IPS-NIHi11 (cell line): Measurements from ENCODE around the gene CST9L.

ENCODE experiments used
- DNase-seq: peaks from one replicate; pipeline ENCODE4 v3.0.0; 2012; ENCODE audit warnings: mixed read lengths, low spot score

CST9L gene, protein sequence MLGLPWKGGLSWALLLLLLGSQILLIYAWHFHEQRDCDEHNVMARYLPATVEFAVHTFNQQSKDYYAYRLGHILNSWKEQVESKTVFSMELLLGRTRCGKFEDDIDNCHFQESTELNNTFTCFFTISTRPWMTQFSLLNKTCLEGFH

DNA sequence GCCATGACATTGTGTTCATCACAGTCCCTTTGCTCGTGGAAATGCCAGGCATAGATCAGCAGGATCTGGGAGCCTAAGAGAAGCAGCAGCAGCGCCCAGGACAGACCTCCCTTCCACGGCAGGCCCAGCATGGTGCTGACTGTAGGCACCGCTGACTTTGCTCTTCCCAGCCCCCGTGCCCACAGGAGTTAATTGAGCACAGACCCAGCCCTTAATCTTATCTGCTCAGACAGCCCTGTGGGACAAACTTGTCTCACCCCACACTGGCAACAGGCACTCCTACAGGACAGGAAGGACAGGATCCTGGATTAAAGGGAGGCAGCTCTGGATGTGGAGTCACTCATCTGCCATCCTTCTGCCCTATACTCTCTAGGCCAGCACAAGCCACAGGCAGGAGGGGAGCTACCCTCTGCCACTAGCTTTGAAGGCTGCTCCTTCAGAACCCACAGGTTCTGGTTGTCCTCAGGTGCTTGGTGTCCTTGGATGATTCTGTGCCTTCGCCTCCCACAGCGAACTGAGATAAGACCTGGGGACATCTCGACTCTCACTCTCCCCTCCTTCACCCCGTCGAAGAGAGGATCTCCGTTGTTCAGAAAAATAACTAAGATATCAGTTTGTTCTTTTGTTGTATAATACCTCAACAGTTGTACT lies at the start of gene CST9L:
Gene CST9L, minus strand, starts transcription at position 165 of the 651 bp plus-strand sequence. Its CDS starts 34 bp downstream, at position 131.
- no peak for DNase-seq

DNA sequence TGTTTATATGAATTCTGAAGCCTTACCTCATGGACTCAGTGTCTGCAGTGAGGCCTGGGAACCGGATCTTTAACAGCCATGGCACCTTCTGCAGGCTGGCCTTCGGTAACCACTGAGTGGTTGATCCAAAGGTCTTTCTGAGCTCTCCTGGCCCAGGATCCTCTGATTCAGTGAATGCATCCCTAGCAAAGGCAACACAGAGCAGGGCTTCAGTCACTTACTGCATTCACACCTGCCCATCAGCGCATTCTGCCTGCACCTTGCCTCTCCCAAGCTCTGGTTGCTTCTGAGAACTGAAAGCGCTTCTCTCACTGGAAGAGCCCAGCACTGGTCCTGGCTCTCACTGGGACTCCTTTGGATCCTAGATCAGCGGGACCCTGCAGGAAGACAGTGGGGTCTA lies 45.9 kb upstream of the CST9L start:
- DNase-seq = no peak

- DNase-seq = no peak
Measured at GRCh38 chr20:23613676-23614075, 45.4 kb upstream of the CST9L start.

DNA sequence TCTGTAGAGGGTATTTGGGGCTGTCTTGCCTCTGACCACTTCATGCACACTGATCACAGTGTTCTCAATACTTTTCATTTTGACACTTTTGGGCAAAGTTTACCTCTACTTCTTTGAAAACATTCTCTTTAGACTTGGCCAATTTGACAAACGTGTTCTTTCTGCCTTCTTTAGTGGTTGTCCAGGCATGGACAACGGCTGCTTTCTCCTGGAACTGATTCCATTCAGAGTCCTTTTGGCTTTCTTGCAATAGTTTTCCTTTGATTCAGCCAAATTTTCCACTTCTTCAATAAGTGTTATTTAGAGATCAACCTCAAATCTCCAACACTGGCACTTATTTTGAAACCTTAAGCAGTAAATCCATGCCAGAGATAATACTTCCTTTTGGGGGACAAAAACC lies 44.1 kb upstream of the CST9L start:
- DNase-seq = no peak

- no peak for DNase-seq
Measured at GRCh38 chr20:23609486-23610109, 41.3 kb upstream of the CST9L start.

DNA sequence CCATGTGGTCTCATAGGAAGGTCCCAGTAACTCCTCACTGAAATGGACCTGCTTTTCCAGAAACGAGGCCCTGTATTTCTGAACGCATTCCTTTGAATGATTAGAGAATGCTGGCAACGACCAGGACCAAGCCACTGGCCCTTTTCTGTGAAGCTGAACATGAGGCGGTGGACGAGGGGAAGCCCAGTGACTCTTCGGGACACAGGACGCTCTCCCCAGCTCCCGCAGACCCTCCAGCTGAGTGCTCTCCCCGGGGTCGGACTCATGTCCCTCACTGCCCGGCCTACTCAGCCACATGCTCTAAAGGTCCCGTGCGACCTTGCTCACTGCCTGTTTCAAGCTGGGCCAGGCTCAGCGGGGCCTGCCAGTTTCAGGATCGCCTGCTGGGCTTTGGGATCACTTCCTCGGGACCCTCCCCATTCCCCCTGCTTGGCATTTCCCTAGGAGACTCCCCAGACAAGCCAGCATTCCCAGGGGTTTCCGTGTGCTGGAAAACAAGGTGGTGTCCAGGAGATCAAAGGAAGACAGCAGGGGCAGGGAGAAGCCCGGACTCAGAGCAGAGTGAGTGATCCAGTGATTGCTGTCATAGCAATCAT lies 40.1 kb upstream of the CST9L start:
- no peak for DNase-seq

- no peak for DNase-seq
Measured at GRCh38 chr20:23607497-23608245, 39.4 kb upstream of the CST9L start.

DNA sequence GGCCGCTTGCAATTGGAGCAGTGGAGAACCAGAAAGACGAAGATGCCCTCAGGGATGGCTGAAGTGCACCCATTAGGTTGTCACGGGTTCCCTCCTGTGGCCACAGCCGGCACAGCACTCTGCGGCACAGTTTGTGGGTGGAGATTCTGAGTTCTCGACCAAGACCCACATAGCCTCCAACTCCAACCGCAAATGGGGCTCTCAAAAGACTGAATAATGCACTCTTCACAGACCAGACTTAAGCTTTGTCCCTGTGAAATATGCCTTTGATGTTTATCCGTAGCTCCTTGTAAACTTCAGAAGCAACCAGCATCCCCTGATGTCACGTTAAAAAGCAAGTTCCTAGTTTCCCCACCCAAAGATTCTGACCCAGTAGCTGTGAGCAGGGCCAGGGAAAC lies 38.4 kb upstream of the CST9L start:
- DNase-seq = peak; percentile 94

GRCh38 chr20:23605867-23606651 lies 37.8 kb upstream of the CST9L start, which contains the start of gene CST9:
TSS of gene CST9 (minus strand) at chr20:23605917. CDS start at chr20:23605864, 53 bp downstream.
- DNase-seq = no peak

DNA sequence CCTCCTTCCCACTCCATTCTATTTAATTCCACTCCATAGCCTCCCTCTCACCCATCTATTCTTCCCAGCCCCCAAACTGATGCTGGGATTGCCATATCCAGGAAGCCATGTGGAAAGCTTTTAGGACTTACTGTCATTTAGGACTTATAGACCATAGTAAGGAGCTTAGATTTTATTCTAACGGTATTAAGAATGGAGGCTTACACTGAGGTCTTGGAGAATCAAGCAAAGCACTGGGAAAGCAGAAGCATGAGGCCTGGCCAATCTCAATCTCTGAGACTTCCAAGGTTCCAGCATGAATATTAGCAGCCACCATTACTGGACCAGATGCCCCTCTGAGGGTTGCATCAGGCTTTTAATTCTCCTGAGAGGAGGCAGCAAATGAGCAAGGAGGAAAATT lies 36.0 kb upstream of the CST9L start:
- DNase-seq = no peak

DNA sequence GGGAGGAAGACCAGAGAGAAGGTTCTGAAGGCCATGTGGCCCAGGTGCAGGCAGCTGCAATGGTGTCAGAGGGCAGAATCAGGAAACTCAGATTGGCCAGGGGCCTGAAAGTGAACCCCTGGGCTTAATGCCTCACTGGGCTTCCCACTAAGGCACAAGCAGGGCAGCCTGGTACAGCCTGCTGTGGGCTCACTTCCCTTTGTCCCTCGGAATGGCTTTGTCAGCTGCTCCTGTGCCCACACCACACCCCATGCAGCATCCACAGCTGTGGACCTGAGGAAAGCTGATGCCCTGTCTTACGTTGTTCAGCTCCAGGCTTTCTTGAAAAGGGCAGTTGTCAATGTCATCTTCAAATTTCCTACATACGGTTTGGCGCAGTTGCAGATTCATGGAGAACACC lies 35.0 kb upstream of the CST9L start:
- no peak for DNase-seq

DNA sequence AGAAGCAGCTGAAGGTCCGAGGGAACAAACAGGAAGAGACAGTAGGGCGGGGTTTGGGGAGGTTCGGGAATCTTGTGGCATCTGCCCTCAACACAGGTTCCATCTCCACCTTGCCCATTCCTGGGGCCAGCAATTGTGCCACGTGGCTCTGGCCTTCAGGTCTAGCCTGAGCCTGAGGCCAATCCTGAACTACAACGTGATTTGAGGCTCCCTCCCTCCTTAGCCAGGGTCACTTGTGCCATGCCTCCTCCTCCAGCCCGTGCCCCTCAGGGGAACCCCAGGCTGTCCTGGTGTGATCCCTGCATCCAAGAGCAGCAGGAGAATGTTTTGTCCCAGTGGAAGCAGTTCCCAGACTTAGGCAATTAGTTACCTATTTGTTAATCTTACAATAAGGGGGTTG lies 34.4 kb upstream of the CST9L start:
- no peak for DNase-seq

GRCh38 chr20:23602241-23602640 lies 34.0 kb upstream of the CST9L start:
- DNase-seq = no peak

GRCh38 chr20:23601715-23602114 lies 33.4 kb upstream of the CST9L start:
- no peak for DNase-seq

DNA sequence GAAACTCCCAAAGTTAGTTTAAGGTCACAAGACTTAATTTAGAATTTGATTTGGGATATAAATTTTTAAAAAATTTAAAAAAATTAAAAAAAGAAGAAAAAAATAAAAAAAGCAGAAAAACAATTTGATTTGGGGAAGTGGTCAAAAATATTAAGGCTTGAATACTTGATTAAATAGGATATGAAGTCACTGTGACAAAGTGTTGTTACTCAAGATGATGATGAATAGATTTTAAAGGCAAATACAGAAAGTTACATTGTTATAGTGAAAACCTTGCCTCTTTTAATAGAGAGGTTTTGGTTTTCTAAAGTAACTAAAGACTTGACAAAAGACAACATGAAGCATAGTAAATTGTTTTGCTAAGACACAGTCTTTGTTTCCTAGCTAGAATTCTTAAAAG lies 30.2 kb upstream of the CST9L start:
- DNase-seq = no peak

- peak; percentile 0 for DNase-seq
Measured at GRCh38 chr20:23596579-23597250, 28.4 kb upstream of the CST9L start.

- DNase-seq = peak; percentile 1
Measured at GRCh38 chr20:23595941-23596340, 27.7 kb upstream of the CST9L start.

- DNase-seq = no peak
Measured at GRCh38 chr20:23588434-23589403, 20.4 kb upstream of the CST9L start.

DNA sequence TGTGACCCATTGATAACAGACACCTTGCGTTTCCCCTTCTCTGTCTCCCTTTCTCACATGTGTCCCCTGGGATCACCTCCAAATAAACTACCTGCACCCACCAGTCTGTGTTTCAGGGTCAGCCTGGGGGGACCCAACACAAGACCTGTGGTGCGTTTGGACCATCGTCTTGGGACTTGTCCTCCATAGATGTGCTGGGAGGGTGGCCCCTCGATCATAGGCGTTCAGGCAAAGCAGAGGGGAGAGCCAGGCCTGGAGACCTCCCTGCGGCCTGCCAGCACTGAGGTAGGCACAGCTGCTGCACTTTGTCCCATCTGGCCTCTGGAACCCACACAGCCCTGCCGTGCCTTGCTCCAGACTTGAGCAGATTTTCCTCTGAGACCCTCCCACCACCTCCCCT lies 19.3 kb upstream of the CST9L start:
- DNase-seq = no peak
